Measurements from ENCODE around the gene PDIA6.
A peak's percentile ranks its signal among the peaks of the same experiment; 100 is the strongest.

DNA sequence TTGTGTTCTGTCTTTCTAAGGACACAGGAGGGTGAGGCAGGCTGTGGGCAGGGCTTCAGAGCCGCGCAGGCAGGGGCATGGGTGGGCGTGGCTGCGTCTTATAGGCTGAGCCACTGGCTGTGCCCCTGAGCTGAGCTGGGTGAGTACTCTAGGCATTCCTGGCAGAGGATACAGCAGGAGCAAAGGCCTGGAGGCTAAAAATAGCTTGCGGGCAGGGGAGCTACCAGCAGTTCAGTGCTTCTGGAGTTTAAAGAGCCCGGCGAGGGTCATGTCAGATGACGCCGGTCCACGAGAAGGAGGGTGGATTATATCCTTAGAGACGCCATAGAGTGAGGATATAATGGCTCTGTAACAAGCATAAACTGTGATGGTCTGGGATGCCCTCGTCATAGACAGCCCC, 31.5 kb upstream of the PDIA6 start:
- TF ChIP-seq CTCF (IDR thresholded peaks at IDR 0.05) (peak in 2 of 6 experiments; percentile 7 to 23), POLR2A (IDR thresholded peaks at IDR 0.05) (peak in 1 of 2 donors; percentile 44)

All from Peyer's patch (tissue), 4 donors.